ENCODE measurements around the gene FOXP4.
"Not testable (repeated sequence)": the region's sequence is repeated elsewhere in the genome, so short reads cannot be mapped to it uniquely, and the experiment has no call there.

DNA sequence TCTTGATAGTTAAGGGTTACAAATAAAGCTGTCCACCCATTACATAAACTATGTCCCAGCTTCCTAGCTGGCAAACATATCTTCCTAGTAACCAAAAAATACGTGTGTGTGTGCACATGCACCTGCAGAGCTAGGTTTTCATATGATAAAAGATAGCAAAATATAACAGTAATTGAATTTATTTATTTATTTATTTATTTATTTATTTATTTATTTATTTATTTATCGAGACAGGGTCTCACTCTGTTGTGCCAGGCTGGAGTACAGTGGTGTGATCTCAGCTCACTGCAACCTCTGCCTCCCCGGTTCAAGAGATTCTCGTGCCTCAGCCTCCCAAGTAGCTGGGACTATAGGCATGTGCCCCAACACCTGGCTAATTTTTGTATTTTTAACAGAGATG lies 73.0 kb downstream of the FOXP4 start:
- TF ChIP-seq, protein P1, sequence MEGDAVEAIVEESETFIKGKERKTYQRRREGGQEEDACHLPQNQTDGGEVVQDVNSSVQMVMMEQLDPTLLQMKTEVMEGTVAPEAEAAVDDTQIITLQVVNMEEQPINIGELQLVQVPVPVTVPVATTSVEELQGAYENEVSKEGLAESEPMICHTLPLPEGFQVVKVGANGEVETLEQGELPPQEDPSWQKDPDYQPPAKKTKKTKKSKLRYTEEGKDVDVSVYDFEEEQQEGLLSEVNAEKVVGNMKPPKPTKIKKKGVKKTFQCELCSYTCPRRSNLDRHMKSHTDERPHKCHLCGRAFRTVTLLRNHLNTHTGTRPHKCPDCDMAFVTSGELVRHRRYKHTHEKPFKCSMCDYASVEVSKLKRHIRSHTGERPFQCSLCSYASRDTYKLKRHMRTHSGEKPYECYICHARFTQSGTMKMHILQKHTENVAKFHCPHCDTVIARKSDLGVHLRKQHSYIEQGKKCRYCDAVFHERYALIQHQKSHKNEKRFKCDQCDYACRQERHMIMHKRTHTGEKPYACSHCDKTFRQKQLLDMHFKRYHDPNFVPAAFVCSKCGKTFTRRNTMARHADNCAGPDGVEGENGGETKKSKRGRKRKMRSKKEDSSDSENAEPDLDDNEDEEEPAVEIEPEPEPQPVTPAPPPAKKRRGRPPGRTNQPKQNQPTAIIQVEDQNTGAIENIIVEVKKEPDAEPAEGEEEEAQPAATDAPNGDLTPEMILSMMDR (IDR thresholded peaks at IDR 0.05): not testable (repeated sequence)
- TF ChIP-seq POLR2AphosphoS5 (IDR thresholded peaks at IDR 0.05; ENCODE audit: low read depth, low read length); CHD2 (IDR thresholded peaks at IDR 0.05; ENCODE audit: low read length, partially characterized antibody); TEAD4 (IDR thresholded peaks at IDR 0.05; ENCODE audit: borderline replicate concordance, insufficient read depth); JUND (IDR thresholded peaks at IDR 0.05); GABPA (IDR thresholded peaks at IDR 0.05; ENCODE audit: low read depth): not testable (repeated sequence)
